Activated naive CD8-positive, alpha-beta T cell treated with anti-CD3 and anti-CD28 coated beads for 36 hours (primary cell): ENCODE results near the gene ATXN10. TPM values are rescaled to one million over a fixed set of nuclear protein-coding genes. Genes with fewer than 3 reads are reported as not detected.
A peak's percentile ranks its signal among the peaks of the same experiment; 100 is the strongest.

Experiments used
- DNase-seq: peaks from one replicate; pipeline ENCODE4 v3.0.0; 2021
- H3K27ac Mint-ChIP-seq: one replicate; pipeline ENCODE4 v1.8.0; 2022; ENCODE audit warnings: mild to moderate bottlenecking, moderate library complexity, mixed read lengths
- H3K27me3 Mint-ChIP-seq: one replicate; pipeline ENCODE4 v1.8.0; 2022; ENCODE audit warnings: mild to moderate bottlenecking, mixed read lengths
- H3K36me3 Mint-ChIP-seq: one replicate; pipeline ENCODE4 v1.8.0; 2021; ENCODE audit warnings: mild to moderate bottlenecking, mixed read lengths
- H3K4me1 Mint-ChIP-seq: one replicate; pipeline ENCODE4 v1.8.0; 2021; ENCODE audit warnings: mixed read lengths
- H3K4me3 Mint-ChIP-seq: one replicate; pipeline ENCODE4 v1.8.0; 2022; ENCODE audit warnings: mild to moderate bottlenecking, moderate library complexity, mixed read lengths
- H3K9me3 Mint-ChIP-seq: one replicate; pipeline ENCODE4 v1.8.0; 2022; ENCODE audit warnings: mixed read lengths
- total RNA-seq, 2 experiments: library from RNA; stranded (reverse); gene quantifications; one replicate each; pipeline ENCODE4 v1.2.3, GENCODE V29; 2021

Gene ATXN10
- total RNA-seq, 2 experiments from 2014 or later = 124 to 130 TPM

DNA sequence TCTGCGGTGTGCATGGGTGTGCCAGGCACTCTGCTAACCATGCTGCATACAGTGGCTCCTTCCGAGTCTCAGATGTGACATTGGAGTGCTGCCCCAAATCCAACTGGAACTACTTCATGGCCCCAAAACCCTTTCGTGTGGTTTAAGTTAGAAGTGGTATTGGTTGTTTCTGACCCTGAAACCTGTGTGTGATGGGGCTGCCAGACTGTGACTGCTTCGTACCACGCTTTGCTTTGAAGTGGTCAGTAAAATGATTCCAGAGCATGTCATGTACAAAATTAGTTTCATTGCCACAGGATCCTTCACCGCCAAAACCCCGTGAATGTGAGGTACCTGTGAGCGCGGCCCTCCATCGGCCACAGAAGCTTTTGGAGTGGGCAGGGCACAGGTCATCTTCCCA, 163.2 kb downstream of the ATXN10 start:
- no peaks in the 10 kb centered on the region for H3K9me3 Mint-ChIP-seq
- DNase-seq = peak; percentile 6
- H3K27ac Mint-ChIP-seq = no peak overlapping the region
- peaks cover 4% of the 10 kb centered on the region for H3K4me1 Mint-ChIP-seq
- no peaks in the 10 kb centered on the region for H3K27me3 Mint-ChIP-seq
- no peak overlapping the region for H3K4me3 Mint-ChIP-seq
- H3K36me3 Mint-ChIP-seq = peaks cover 2% of the 10 kb centered on the region

DNA sequence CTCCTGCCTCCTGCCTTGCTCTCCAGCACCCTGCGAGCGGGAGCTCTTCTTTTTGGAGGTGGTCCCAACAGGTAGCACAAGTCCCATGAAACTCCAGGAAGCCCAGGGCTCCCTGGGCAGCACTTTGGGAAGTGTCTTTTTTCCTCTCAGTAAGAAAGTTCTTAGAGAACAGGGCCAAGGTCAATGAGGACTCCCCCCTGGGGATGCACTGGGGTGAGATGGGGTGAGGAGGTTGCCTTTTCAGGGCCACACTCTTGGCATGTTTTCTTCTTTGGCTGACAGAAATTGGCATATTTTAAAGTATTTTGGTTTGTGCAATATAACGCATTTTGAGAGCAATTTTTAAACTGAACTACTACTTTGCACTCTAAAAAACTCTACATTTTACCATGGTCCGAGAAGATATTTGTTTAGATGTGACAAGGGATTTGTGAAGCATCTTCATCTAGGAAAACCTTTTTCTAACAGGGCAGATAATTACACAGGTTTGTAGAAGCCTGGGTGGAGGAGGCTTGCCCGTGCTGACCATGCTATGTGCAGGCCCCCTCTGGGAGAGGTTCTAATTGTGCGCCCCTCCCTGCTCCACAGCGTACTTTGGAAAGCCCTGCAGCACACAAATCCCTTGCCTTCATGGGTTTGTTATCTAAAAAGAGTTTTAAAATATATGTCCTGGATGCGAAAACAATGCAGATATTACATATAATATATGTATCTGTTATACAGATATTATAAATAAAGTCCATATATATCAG, 165.0 kb downstream of the ATXN10 start:
- Mint-ChIP-seq H3K27ac (no peak overlapping the region), H3K4me1 (peaks cover 4% of the 10 kb centered on the region), H3K36me3 (peaks cover 2% of the 10 kb centered on the region), H3K27me3 (no peaks in the 10 kb centered on the region), H3K9me3 (no peaks in the 10 kb centered on the region), H3K4me3 (no peak overlapping the region)
- DNase-seq = no peak

DNA sequence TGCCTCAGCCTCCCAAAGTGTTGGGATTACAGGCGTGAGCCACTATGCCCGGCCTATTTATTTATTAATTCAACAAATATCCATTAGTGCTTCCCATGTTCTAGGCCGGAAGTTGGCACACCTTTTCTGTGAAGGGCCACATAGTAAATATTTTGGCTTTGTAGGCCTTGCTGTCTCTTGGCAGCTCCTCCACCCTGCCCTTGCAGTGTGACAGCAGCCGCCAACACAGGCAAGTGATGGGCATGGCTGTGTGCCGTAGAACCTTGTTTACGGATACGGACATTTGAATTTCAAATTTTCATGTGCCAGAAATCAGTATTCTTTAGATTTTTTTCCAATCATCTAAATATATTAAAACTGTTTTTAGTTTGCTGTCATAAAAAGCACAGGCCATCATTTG, 165.9 kb downstream of the ATXN10 start:
- no peak overlapping the region for H3K27ac Mint-ChIP-seq
- no peak overlapping the region for H3K4me3 Mint-ChIP-seq
- no peak for DNase-seq
- H3K27me3 Mint-ChIP-seq = no peaks in the 10 kb centered on the region
- H3K4me1 Mint-ChIP-seq = peaks cover 4% of the 10 kb centered on the region
- H3K9me3 Mint-ChIP-seq = no peaks in the 10 kb centered on the region
- peaks cover 2% of the 10 kb centered on the region for H3K36me3 Mint-ChIP-seq

DNA sequence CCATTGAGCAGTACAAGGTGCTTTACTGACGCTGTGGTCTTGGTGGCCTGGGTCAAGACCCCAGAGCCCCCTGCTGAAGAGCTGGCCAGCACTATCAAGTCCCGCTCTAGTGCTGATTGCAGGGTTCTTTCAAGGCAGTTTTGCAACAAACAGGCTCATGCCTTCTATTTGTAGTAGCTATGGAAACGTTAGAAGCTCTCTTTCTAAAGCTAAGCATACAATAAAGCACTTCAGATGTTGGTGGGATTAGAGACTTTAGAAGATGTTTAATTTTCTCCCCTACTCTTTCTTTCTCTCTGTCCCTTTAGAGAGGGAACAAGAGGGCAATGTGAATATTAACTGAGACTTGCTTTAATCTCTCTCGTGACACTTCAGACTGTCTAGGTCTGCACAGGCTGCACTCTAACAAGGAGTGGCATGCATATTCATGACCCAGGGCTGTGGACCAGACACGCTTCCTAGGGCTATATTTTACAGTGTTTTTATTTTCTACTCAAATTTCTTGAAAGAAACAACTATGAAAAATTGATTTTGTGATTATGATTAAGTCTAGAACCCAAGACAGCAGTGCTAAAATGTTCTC, 166.8 kb downstream of the ATXN10 start:
- Mint-ChIP-seq H3K27ac (no peak overlapping the region), H3K36me3 (no peaks in the 10 kb centered on the region), H3K4me3 (no peak overlapping the region), H3K27me3 (no peaks in the 10 kb centered on the region), H3K9me3 (no peaks in the 10 kb centered on the region), H3K4me1 (peaks cover 4% of the 10 kb centered on the region)
- DNase-seq = no peak

DNA sequence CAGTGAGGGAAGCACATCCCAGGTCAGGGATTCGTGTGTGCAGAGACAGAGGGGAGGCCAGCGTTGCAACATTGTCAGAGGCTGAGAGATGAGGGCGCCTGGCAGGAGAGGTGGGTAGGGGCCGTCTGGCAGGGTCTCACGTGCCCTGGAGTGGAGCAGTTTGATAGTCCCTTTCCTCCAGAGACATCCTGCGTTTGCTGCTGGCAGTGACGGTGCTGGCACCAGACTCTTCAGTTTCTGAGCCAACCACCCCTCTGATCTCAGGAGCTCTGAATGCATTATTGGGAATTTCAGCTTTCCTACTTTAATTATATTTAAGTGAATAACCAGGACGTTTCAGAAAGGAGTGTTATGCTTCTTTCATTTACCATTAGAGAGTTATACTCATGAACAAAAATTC, 168.8 kb downstream of the ATXN10 start:
- no peak for DNase-seq
- H3K4me3 Mint-ChIP-seq = no peak overlapping the region

DNA sequence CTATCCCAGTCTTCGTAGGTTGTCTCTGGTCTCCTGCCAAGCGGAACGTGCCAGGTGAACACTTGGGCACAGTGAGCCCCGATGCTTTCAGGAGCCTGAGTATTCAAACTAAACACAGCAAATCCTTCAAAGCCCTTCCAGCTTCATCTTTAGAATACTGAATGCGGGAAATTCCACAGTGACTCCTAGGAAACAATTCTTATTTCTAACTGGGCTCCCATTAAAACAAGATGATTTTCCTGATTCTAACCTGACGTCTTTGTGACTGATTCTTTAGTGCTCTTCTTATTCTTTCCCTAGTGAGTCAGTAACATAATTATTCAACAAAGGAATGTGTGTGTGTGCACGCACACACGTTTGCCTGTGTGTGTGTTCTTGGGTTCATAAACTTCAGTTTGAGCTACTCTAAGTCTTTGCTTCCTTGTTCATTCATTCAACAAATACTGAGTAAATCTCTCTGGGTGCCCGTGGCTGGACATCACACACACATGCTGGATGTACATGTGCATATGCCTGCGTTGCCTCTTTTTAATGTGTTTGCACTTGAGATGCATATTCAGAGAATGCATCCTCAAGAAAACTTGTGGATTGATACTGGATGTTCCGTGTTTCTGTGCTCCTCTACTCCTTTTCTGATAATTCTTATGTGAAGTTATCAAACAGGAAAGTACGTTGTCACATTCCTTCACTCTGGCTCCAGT, 170.8 kb downstream of the ATXN10 start:
- no peaks in the 10 kb centered on the region for H3K9me3 Mint-ChIP-seq
- no peaks in the 10 kb centered on the region for H3K4me1 Mint-ChIP-seq
- no peak overlapping the region for H3K27ac Mint-ChIP-seq
- no peak for DNase-seq
- no peak overlapping the region for H3K4me3 Mint-ChIP-seq
- no peaks in the 10 kb centered on the region for H3K27me3 Mint-ChIP-seq
- peaks cover 16% of the 10 kb centered on the region for H3K36me3 Mint-ChIP-seq

More for the DNA sequence above, 168.8 kb downstream of the ATXN10 start:
- peaks cover 12% of the 10 kb centered on the region for H3K36me3 Mint-ChIP-seq
- H3K4me1 Mint-ChIP-seq = no peaks in the 10 kb centered on the region
- H3K27ac Mint-ChIP-seq = no peak overlapping the region
- H3K27me3 Mint-ChIP-seq = no peaks in the 10 kb centered on the region
- H3K9me3 Mint-ChIP-seq = no peaks in the 10 kb centered on the region

DNA sequence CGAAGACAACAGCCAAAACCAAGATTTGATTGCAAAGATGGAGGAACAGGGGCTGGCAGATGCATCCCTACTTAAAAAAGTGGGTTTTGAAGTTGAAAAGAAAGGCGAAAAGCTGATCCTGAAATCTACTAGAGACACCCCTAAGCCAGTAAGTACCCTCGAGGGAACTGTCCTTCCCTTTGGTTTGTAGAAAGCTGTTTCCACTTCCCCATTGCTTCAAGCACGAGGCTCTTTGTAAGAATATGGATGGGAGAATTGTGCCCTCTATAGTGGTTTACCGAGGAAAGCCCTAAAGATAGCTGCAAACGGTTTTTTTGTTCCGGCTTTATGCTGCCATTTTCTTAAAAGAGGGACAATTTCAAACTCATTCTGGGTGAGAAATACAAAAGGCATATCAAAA, 171.4 kb downstream of the ATXN10 start:
- Mint-ChIP-seq H3K27ac (no peak overlapping the region), H3K36me3 (peaks cover 21% of the 10 kb centered on the region)

DNA sequence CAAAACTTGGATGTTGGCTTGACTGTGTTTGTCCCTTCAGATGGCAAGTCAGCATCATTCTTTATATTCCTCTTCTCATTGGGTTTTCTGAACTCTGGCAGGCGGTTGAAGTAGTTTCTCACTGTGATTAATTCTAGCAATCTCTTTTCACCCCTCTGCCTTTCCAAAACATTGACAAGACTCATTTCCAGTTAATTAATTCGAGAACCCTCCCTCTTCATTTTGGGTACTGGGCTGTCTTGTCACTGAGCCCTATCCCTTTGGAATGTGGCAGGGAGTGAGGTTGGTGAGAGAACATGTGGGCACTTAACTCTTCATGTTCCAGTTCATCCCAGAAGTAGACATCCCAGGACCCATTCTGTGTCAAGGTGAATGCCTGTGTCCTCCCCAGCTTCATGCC, 172.4 kb downstream of the ATXN10 start:
- no peak for DNase-seq
- H3K27me3 Mint-ChIP-seq = no peaks in the 10 kb centered on the region
- H3K4me1 Mint-ChIP-seq = no peaks in the 10 kb centered on the region
- H3K4me3 Mint-ChIP-seq = no peak overlapping the region
- peaks cover 30% of the 10 kb centered on the region for H3K36me3 Mint-ChIP-seq
- H3K27ac Mint-ChIP-seq = no peak overlapping the region
- no peaks in the 10 kb centered on the region for H3K9me3 Mint-ChIP-seq

More for the DNA sequence above, 171.4 kb downstream of the ATXN10 start:
- H3K27me3 Mint-ChIP-seq = no peaks in the 10 kb centered on the region
- no peak overlapping the region for H3K4me3 Mint-ChIP-seq
- no peaks in the 10 kb centered on the region for H3K9me3 Mint-ChIP-seq
- H3K4me1 Mint-ChIP-seq = no peaks in the 10 kb centered on the region
- no peak for DNase-seq

DNA sequence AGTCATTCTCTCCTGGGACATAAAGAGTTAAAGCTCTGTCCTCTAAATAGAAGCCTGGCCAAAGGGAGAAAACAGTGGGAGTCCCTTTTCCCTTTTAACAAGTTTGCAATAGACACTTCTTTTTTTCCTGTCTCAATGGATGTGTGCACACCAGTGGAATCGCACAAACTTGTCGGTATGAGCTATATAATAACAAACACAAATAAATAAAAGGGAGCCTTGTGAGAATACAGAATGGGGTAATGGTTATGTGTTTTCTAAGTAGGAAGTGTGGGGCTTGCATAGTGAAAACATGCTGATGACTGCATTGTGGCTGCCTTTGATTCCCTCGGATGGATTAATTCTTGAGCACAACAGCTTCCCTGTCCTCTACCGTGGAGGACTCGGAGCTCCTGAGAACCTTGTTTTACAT, 173.4 kb downstream of the ATXN10 start:
- H3K27ac Mint-ChIP-seq = no peak overlapping the region
- no peak for DNase-seq
- H3K36me3 Mint-ChIP-seq = peaks cover 39% of the 10 kb centered on the region
- no peaks in the 10 kb centered on the region for H3K27me3 Mint-ChIP-seq
- H3K4me3 Mint-ChIP-seq = no peak overlapping the region
- H3K4me1 Mint-ChIP-seq = no peaks in the 10 kb centered on the region
- peaks cover 1% of the 10 kb centered on the region for H3K9me3 Mint-ChIP-seq

DNA sequence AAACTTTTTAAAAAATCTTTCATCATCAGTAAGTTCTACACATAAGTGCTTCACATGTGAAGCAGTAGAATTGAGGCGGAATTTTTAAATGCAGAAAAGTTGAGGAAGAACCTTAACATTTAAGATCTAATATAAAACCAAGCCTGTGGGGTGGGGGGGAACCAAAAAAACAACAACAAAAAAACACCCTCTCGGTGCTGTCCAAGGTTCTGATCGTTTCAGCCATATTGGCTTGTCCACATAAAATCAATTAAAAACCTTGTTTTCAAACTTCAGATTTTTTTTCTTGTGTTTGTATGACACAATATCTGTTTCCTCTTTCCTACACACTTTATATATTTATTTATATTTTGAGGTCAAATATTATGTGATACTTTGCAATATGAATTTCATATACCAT, 175.3 kb downstream of the ATXN10 start:
- Mint-ChIP-seq H3K36me3 (peaks cover 58% of the 10 kb centered on the region), H3K4me3 (no peak overlapping the region), H3K4me1 (no peaks in the 10 kb centered on the region), H3K27me3 (no peaks in the 10 kb centered on the region), H3K27ac (no peak overlapping the region), H3K9me3 (peaks cover 14% of the 10 kb centered on the region)
- no peak for DNase-seq

DNA sequence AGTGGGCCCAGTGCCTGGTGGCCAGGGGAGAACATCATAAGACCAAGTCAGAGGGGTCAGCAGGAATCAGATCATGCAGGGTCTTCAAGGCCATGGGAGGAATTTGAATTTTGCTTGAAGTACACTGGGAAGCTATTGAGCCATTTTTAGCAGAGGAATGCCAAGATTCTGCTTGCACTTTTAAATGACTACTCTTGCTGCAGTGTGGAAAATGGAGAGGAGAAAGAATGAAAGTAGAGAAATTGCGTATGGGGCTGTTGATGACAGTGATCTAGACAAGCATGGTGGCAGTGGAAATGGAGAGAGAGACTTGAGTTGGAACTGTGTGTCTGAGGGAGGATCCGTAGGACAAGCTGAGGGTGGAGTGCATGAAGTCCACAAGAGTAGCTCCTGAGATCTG, 177.3 kb downstream of the ATXN10 start:
- Mint-ChIP-seq H3K4me1 (no peaks in the 10 kb centered on the region), H3K27ac (no peak overlapping the region), H3K9me3 (peaks cover 20% of the 10 kb centered on the region), H3K4me3 (no peak overlapping the region), H3K27me3 (no peaks in the 10 kb centered on the region), H3K36me3 (peaks cover 68% of the 10 kb centered on the region)
- DNase-seq = no peak

DNA sequence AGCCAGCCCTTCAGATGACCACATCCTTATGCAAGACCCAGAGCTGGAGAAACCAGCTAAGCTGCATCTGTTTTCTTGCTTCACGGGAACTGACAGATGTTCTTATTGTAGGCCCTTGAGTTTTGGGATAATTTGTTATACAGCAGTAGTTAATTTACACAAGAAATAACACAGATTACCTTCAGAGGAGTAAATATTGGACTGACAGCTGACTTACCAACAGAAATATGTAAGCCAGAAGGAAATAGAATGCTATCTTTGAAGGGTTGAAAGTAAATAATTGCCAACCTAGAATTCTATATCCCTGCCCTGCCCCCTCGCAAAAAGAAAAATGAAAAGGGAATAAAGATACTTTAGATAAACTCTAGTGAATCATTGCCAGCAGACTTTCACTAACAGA, 181.2 kb downstream of the ATXN10 start:
- Mint-ChIP-seq H3K36me3 (peaks cover 61% of the 10 kb centered on the region), H3K4me3 (no peak overlapping the region)

DNA sequence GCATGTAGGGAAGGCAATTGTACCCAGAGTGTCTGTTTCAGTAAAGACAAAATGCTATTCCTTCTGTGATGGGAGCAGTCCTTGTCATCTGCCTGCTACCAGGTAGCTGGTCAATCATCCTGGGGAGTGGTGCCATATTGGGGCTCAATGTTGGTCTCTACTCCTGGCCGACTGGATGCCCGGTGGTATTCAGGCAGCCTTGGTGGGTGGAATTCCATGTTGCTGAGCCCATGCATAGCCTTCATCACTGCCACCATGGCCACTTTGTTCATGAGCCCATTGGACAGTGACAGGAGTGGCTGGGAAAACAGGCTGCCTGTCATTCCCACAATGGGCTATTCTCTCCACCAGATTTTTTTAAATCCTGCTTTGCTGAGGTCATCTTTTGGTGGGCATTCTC, 184.3 kb downstream of the ATXN10 start:
- Mint-ChIP-seq H3K4me1 (no peaks in the 10 kb centered on the region), H3K27me3 (no peaks in the 10 kb centered on the region), H3K36me3 (peaks cover 44% of the 10 kb centered on the region), H3K27ac (no peak overlapping the region), H3K4me3 (no peak overlapping the region), H3K9me3 (peaks cover 14% of the 10 kb centered on the region)
- DNase-seq = no peak

More for the DNA sequence above, 181.2 kb downstream of the ATXN10 start:
- Mint-ChIP-seq H3K4me1 (no peaks in the 10 kb centered on the region), H3K27me3 (no peaks in the 10 kb centered on the region), H3K9me3 (peaks cover 20% of the 10 kb centered on the region), H3K27ac (no peak overlapping the region)
- DNase-seq = no peak

DNA sequence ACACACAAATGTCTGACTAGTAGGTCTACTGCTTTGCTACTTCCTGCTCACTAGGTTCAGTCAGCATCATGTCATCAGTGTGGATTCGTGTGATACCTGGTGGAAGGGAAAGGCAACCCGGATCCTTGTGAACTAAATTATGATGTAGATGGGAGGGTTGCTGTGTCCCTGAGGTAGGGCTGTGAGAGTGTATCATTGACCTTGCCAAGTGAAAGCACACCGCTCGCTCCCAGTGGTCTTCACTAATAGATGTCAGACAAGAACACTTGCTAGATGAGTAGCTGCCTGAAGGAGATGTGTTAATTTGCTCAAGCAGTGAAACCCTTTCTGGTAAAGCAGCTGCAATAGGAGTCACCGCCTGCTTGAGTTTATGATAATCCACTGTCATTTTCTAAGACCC, 185.9 kb downstream of the ATXN10 start:
- no peak overlapping the region for H3K4me3 Mint-ChIP-seq
- DNase-seq = no peak
- peaks cover 4% of the 10 kb centered on the region for H3K27me3 Mint-ChIP-seq
- no peak overlapping the region for H3K27ac Mint-ChIP-seq
- H3K4me1 Mint-ChIP-seq = no peaks in the 10 kb centered on the region
- H3K9me3 Mint-ChIP-seq = peaks cover 11% of the 10 kb centered on the region
- H3K36me3 Mint-ChIP-seq = peaks cover 35% of the 10 kb centered on the region

DNA sequence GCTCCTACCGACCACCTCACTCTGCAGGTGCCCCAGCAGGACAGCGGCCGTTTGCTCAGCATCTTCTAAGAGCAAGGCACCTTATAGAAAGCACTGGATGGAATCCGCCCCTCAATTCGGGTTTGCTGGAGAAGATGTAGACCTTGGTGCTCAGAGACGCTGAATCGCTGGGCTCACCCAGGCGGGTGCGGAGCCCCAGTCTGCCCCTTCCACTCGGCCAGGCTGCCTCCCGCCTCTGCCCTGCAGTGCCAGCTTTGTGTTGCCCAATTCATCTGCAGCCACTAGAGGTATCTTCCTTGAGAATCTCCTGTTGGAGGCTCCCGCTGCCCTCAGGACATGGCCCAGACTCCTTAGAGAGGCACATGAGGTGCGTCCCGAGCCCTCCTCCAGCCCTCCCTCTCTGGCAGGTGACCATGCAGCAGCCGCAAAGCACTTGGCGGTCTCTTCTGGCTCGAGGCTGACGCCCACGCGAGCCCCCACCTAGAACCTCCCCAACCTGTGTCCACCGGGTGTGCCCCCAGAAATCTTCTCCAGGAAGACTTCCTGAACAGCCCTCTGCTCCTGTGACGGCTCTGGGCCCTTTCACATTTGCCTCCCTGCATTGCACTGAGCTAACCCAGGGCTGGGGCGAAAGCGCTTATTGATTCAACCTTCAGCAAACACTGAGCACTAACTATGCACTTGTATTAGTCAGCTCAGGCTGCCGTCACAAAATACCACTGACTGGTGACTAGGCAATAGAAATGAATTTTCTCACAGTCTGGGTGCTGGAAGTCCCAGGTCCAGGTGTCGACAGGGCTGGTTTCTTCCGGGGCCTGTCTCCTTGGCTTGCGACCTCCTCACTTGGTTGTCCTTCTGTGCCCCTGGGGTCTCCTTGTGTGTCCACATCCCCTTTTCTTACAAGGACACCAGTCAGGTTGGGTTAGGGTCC, 187.9 kb downstream of the ATXN10 start:
- H3K36me3 Mint-ChIP-seq = peaks cover 26% of the 10 kb centered on the region
- peaks cover 5% of the 10 kb centered on the region for H3K4me1 Mint-ChIP-seq
- H3K9me3 Mint-ChIP-seq = peaks cover 10% of the 10 kb centered on the region
- no peak overlapping the region for H3K4me3 Mint-ChIP-seq
- DNase-seq = no peak
- H3K27ac Mint-ChIP-seq = no peak overlapping the region
- H3K27me3 Mint-ChIP-seq = peaks cover 21% of the 10 kb centered on the region
